ENCODE results near the gene PLA2G5.

The PLA2G5 gene

DNA sequence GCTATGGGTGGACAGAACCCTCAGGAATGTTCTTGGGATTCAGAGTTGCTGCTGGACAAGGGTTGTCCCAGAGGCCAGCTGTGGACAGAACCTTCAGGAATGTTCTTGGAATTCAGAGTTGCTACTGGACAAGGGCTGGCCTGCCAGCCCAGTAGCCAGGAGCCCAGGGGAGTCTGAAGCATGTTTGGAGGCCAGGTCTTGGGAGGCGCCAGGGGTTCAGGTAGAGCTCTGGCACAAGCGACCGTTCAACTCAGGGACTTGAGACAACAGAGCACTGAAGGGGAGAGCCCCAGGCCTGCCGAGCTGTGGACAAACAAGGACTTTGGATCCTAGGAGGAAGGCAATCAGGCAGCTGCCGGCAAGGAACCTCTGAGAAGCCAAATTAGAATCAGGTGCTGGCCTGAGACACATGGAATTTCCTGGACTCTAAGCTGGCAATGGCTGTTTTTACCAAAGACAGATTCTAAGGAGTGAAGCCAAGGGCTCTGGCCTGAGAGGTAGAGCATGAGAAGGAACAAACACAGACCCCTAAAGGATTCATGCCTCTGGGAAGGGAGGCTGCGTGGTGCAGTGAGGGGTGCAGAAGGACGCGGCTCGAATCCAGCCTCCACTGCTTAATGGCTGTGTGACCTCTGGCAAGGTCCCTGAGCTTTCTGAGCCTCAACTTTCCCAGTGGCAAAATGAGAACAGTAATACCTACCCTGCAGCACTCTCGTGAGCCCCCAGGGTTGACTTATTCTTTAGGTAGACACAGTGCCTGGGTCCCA is 13.4 kb downstream of the PLA2G5 start:
- Histone ChIP-seq H3K27ac (ENCODE audit: low read depth, low read length, poor library complexity, severe bottlenecking) (no peak overlapping the region), H3K9me2 (ENCODE audit: low read depth, low read length) (no peaks in the 10 kb centered on the region), H3K36me3 (ENCODE audit: insufficient read depth, low read length) (no peaks in the 10 kb centered on the region), H3K4me3 (ENCODE audit: low read depth, low read length, poor library complexity, severe bottlenecking) (no peak overlapping the region), H3F3A (ENCODE audit: insufficient read depth, low read length) (no peaks in the 10 kb centered on the region), H4K20me1 (ENCODE audit: insufficient read depth, low read length) (no peaks in the 10 kb centered on the region), H3K4me2 (ENCODE audit: low read length) (no peak overlapping the region), H3K4me1 (ENCODE audit: insufficient read depth, low read length, severe bottlenecking) (no peaks in the 10 kb centered on the region), H3K79me2 (ENCODE audit: insufficient read depth, low read length) (no peaks in the 10 kb centered on the region), H3K27me3 (ENCODE audit: insufficient read depth, low read length) (no peaks in the 10 kb centered on the region), H3K9ac (ENCODE audit: low read length) (no peak overlapping the region), H3K9me3 (ENCODE audit: low read length) (no peaks in the 10 kb centered on the region), H2AFZ (ENCODE audit: low read length) (no peak overlapping the region)
- TF ChIP-seq, protein P1, sequence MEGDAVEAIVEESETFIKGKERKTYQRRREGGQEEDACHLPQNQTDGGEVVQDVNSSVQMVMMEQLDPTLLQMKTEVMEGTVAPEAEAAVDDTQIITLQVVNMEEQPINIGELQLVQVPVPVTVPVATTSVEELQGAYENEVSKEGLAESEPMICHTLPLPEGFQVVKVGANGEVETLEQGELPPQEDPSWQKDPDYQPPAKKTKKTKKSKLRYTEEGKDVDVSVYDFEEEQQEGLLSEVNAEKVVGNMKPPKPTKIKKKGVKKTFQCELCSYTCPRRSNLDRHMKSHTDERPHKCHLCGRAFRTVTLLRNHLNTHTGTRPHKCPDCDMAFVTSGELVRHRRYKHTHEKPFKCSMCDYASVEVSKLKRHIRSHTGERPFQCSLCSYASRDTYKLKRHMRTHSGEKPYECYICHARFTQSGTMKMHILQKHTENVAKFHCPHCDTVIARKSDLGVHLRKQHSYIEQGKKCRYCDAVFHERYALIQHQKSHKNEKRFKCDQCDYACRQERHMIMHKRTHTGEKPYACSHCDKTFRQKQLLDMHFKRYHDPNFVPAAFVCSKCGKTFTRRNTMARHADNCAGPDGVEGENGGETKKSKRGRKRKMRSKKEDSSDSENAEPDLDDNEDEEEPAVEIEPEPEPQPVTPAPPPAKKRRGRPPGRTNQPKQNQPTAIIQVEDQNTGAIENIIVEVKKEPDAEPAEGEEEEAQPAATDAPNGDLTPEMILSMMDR (IDR thresholded peaks at IDR 0.05; ENCODE audit: low read length): no peak
- no peak for TF ChIP-seq EZH2 (IDR thresholded peaks at IDR 0.05; ENCODE audit: borderline replicate concordance, low read length)

DNA sequence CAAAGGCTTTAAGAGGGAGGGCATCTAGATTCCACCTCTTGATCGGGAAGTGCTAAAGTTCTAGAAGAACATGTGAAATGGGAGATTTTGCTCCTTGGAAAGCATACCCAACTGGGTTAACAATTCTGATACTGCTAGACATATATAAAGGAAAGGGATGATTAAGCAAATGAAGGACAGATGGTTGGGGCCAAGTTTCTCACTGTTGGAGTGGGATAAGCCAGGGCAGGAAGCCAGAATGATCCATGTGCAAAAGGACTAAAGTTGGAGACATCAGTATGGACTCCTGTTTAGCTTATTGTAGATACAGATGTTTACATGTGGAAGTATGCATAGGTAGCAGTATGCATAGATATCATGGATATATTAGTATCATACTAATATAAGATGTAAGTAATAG is 16.8 kb downstream of the PLA2G5 start:
- Histone ChIP-seq H3K27ac (ENCODE audit: low read depth, low read length, poor library complexity, severe bottlenecking) (no peak overlapping the region), H2AFZ (ENCODE audit: low read length) (no peak overlapping the region), H3K9ac (ENCODE audit: low read length) (no peak overlapping the region), H3K4me2 (ENCODE audit: low read length) (no peak overlapping the region), H3K4me1 (ENCODE audit: insufficient read depth, low read length, severe bottlenecking) (no peaks in the 10 kb centered on the region), H3K36me3 (ENCODE audit: insufficient read depth, low read length) (no peaks in the 10 kb centered on the region), H3K79me2 (ENCODE audit: insufficient read depth, low read length) (no peaks in the 10 kb centered on the region), H3K9me3 (ENCODE audit: low read length) (no peaks in the 10 kb centered on the region), H3F3A (ENCODE audit: insufficient read depth, low read length) (no peaks in the 10 kb centered on the region), H3K4me3 (ENCODE audit: low read depth, low read length, poor library complexity, severe bottlenecking) (no peak overlapping the region), H4K20me1 (ENCODE audit: insufficient read depth, low read length) (no peaks in the 10 kb centered on the region), H3K9me2 (ENCODE audit: low read depth, low read length) (no peaks in the 10 kb centered on the region), H3K27me3 (ENCODE audit: insufficient read depth, low read length) (no peaks in the 10 kb centered on the region)
- TF ChIP-seq, protein P1 (IDR thresholded peaks at IDR 0.05; ENCODE audit: low read length): no peak
- no peak for TF ChIP-seq EZH2 (IDR thresholded peaks at IDR 0.05; ENCODE audit: borderline replicate concordance, low read length)

DNA sequence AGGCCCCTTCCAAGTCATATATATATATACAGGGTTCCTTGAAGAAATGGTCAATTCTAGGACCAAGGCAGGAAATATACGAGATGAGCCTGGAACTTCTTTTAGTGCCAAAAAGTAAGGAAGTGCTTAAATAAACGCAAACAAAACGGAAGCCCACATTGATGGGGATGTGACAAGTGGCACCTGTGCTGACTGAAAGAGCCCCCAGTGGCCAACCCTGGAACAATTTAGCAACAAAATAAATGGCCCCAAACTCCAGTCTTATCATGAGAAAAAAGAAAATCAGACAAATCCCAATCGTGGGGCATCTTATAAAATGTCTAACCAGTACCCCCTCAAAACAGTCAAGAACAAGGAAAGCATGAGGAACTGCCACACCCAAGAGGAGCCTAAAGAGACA is 17.7 kb downstream of the PLA2G5 start:
- Histone ChIP-seq H3K36me3 (ENCODE audit: insufficient read depth, low read length) (no peaks in the 10 kb centered on the region), H3K27me3 (ENCODE audit: insufficient read depth, low read length) (no peaks in the 10 kb centered on the region), H3K4me3 (ENCODE audit: low read depth, low read length, poor library complexity, severe bottlenecking) (no peak overlapping the region), H3K9ac (ENCODE audit: low read length) (no peak overlapping the region), H3K4me1 (ENCODE audit: insufficient read depth, low read length, severe bottlenecking) (no peaks in the 10 kb centered on the region), H3K9me3 (ENCODE audit: low read length) (no peaks in the 10 kb centered on the region), H4K20me1 (ENCODE audit: insufficient read depth, low read length) (no peaks in the 10 kb centered on the region), H3K4me2 (ENCODE audit: low read length) (no peak overlapping the region), H2AFZ (ENCODE audit: low read length) (no peak overlapping the region), H3K79me2 (ENCODE audit: insufficient read depth, low read length) (no peaks in the 10 kb centered on the region), H3K9me2 (ENCODE audit: low read depth, low read length) (no peaks in the 10 kb centered on the region), H3K27ac (ENCODE audit: low read depth, low read length, poor library complexity, severe bottlenecking) (no peak overlapping the region), H3F3A (ENCODE audit: insufficient read depth, low read length) (no peaks in the 10 kb centered on the region)
- TF ChIP-seq EZH2 (IDR thresholded peaks at IDR 0.05; ENCODE audit: borderline replicate concordance, low read length): no peak
- TF ChIP-seq, protein P1 (IDR thresholded peaks at IDR 0.05; ENCODE audit: low read length): peak; percentile 49

Measured in OCI-LY1 (cell line).